Endometrial microvascular endothelial cells (primary cell): ENCODE results near the gene LIMS2. TPM values are rescaled to one million over a fixed set of nuclear protein-coding genes. Genes with fewer than 3 reads are reported as not detected.

ENCODE experiments used
- in situ Hi-C: cut with HindIII; loops from 2 replicates; pipeline ENCODE4 v1.10.0; 2017; ENCODE audit warnings: low sequenced_read_pairs, low pct_unique_long_range_greater_than_20kb; ENCODE audit errors: inconsistent ontology term
- total RNA-seq: library from RNA; depleted of rRNA; stranded (reverse); fragments of >200 nt; gene quantifications from one replicate; pipeline ENCODE4 v1.2.3, GENCODE V29; 2015; ENCODE audit errors: inconsistent ontology term

LIMS2 gene
- total RNA-seq, 1 donor from 2014 or later: 34.9 TPM

DNA sequence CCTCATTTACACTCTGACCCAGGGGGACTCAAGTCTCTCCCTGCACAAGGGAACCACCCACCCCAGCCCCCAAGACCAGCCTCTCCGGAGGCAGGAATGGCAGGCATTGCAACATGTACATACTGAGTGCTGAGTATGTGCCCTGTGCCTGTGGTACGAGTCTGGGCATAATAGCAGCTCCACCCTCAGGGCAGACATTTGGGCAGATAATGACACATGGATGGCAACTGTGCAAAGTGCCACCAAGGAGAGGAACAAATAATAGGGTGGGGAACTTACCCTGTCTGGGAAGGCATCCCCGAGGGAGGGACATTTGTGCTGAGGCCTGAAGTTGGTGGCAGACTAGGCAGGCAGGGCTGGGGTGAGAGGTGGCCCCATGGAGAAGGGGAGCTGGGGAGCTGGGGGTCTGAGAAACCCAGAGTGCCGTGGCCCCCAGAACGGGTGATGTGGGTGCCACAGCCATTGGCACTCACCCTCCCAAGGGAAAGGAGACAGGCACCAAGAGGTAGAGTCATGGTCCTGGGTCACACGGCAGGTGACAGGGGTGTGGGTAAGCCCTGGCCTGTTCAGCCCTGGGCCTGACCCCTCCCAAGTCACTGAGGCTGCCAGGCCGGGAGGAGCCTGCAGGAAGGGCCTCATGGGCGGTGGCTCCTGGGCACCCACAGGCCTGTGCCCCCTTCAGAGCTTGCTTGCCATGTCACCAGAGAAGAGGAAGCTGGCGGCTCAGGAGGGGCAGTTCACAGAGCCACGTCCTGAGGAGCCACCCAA is 45.0 kb downstream of the LIMS2 start:
- in situ Hi-C loops: no loop called here

DNA sequence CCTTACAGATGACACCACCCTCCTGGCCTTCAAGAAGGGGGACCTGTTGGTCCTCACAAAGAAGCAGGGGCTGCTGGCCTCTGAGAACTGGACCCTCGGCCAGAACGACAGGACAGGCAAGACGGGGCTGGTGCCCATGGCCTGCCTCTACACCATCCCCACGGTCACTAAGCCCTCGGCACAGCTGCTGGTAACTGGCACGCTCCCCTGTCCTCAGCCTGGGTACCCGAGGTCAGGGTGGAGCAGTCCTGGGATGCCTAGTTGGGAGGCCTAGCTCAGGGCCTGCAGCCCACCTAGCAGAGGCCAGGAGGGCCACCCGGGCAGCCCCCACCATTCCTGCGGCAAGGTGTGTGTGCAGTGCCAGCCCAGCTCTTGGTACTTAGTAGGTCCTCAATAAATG is 45.7 kb downstream of the LIMS2 start:
- in situ Hi-C loops: no loop called here

DNA sequence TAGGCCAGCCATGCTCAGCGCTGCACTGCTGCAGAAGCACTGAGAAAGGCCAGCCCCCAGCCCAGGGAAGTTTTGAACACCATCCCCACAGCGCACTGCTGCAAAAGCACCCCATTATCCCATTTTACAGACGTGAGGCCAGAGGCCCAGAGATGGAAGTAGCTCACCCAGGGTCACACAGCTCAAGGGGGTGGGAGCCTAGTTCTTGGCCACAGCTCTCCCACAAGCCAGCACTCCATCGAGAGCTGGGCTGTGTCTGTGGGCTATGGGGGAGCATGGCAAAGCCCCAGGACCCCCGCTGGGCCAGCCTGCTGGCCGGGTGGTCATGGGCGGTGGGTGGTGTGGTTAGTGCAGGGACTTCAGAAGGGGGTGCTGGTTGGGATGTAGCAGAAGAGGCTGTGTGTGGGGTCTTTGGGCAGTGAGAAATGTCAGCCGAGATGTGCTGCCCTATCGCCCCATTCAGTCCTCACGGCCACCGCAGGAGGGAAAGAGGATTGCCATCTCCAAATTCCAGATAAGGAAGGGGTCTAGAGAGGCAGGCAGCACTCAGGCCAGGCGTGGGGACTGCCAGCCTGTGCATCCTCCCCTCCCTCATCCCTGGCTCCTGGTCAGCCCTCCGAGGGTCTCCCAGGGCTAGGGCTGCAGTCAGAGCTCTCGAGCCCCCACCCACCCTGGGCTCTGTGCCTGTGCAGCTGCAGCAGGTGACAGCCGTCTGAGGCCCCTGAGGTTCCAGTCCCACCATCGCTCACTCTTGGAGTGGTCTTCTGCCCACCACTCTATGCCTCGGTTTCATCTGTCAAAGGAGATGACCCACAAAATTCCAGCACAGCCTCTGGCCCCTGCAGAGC is 46.3 kb downstream of the LIMS2 start:
- in situ Hi-C loops: no loop called here

DNA sequence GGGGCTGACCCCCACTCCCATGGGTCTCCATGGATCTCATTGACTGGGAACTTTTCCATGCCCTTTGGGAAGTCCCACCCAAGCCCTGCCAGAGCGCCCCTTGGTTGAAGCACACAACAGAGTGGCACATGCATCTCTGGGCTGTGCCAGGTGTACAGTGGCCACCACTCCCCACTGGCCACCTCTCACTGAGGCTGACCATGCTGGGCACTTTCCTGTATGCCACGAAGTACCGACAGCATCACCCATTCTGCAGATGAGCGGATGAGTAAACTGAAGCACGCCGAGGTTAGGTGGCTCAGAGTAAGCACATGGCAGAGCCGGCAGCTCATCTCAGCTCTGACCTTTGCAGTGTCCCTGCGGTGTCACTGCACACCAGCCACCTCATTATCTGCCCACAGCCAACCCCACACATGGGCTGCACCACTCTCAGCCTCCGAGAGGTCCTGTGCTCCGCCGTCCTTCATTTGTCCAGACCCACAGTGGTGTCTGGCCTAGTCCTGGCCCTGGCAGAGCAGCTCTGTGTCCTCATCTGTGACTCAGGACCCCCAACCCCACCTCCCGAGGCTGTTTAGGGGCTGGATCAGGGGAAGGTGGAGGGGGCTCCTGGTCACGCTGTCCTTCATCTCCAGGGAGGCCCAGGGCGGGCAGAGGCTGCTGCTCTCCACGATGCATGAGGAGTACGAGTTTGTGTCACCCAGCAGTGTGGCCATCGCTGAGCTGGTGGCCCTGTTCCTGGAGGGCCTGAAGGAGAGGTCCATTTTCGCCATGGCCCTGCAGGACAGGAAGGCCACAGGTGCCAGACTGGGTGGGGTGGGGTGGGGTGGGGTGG is 47.4 kb downstream of the LIMS2 start:
- in situ Hi-C loops: no loop called here

DNA sequence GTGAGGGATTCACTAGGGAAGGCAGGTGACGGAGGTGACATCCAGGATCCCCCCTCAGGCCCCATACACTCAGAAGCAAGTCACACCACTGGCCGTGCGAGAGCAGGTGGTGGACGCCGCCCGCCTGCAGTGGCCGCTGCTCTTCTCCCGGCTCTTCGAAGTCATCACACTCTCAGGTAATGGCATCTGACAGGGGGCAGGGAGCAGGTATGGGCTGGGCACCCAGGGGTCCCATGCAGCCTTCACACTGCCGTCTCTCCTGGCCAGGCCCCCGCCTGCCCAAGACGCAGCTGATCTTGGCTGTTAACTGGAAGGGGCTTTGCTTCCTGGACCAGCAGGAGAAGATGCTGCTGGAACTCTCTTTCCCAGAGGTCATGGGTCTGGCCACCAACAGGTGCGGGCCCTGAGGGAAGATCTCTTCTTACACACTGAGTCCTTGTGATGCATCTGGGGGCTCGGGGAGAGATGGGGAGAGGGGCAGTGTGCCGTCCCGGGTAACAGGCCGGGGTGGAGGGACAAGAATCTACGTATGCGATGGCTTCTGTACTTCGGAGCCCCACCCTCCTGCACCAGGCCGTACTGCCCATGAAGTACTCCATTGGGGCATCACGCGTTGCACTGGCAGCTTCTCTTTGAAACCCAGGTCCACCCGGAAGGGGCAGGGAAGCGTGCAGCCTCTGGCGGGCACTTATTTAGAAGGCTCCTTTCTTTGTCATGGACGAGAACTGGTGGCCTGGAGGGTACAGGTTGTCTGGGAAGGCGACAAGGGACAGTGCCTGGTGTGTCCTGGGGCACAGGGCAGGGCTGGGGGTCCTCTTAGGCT is 48.2 kb downstream of the LIMS2 start:
- in situ Hi-C loops: no loop called here

DNA sequence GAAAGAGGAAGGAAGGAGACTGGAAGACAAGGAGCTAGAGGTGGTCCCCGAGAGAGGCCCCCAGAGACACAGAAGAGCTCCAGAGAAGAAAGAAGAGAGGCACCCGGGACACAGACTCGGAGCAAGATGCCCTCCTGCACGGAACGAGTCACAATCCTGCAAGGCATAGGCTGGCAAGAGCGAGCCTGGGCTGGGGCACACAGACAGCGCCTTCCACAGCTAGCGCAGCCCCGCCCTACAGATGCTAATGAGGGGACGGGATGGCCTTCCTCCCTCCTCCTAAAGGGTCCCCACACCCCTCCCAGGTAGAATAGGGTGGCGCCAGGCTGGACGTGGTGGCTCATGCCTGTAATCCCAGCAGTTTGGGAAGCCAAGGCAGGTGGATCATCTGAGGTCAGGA is 49.2 kb downstream of the LIMS2 start:
- in situ Hi-C loops: no loop called here

DNA sequence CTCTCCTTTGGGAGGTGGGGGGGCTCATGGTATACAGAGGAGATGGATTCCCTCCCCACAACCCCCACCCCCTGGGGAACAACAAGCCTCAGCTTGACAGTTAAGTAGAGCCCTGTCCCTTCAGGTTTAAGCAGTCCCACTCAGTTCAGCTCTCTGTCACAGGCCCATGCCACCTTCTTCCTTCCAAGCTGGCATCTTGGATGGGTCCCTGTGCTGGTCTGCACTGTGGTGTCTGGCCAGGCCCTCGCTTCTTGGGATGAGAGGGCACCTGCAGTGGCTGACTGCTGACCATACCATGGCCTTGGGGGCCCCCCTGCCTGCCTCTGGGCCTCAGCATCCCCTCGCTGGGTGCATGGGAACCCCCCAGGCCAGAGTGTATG is 49.8 kb downstream of the LIMS2 start:
- in situ Hi-C loops: no loop called here

DNA sequence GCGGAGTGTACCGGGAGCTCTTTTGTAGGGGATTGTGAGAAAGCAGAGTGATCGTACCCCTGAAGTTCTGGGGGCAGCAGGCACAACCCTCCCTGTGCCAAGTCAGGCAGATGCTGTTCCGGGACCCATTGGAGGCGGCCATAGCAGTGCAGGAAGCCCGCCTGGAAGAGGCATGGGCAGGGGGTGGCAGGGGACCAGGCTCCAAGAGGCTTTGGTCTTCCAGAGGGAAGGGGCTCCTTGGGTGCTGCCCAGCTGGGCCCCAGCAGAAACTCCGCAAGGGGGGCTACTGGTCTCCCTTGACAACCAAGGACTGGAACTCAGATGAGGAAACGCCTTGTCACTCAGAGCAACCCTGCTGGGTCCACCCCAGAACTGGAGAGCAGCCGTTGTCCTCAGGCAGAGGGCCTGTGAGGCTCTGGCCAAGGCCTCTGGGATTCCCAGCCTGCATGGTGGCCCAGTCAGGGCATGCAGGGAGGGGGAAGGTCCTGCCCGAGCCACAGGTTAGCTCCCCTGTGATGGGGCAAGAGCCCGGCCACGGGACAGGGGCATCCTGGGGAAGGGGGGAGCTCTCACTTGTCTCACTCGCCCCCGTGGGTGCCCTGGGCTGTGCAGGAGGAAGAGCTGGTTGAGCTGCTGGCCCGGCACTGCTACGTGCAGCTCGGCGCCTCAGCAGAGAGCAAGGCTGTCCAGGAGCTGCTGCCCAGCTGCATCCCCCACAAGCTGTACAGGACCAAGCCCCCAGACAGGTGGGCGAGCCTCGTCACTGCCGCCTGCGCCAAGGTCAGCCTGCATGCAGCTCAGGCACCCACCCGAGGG is 50.4 kb downstream of the LIMS2 start:
- in situ Hi-C loops: no loop called here

DNA sequence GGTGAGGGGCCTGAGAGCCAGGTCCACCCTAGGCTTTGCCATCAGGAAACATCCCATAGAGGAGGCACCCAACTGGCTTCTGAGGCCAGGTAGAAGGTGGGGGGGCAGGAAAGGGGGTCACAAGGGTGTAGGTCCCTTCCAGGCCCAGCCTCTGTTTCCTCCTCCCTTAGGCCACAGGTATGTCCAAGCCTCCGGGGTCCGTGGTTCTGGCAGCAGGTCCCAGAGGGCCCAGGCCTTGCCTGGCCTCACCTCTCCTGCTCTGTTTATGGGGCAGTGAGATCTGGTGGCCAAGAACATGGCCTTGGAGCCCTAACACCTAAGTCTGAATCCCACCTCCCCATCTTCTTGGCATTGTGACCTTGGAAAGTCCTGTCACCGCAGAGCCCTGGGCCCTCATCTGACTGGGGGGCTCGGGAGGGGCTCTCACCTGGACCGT is 51.0 kb downstream of the LIMS2 start:
- in situ Hi-C loops: no loop called here

DNA sequence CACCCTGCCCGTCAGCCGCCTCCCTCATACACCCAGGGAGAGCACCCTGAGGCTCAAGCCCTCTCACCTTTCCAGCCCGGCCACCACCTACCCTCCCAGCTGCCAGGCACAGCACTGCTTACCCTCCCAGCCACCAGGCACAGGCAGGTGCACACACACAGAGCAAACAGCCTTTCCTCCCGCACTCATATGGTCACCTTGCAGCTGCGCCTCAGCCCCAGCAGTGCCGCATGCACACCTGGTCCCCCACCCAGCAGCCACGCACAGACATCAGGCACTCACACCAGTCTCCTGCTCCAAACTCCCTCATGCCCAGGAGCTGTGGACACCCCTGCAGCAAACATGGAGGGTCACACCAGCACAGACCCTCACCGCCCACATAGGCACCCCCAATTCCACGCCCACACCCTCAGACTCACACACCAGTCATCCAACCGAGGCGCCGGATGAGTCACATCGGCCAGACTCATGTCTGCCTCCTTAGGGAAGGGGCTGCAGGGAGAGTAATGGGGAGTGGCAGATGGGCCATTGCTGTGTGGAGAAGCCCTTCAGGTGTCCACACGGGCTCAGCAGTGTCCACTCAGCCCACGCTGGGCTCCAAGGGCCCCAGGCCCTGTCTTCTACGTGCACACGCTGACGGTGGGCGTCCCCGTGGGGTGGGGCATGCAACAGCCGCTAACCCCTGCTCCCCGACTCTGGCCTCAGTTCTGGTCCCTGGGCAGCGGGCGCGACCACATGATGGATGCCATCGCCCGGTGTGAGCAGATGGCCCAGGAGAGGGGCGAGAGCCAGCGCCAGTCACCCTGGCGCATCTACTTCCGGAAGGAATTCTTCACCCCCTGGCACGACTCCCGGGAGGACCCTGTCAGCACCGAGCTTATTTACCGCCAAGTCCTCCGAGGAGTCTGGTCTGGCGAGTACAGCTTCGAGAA is 51.7 kb downstream of the LIMS2 start:
- in situ Hi-C loops: no loop called here

DNA sequence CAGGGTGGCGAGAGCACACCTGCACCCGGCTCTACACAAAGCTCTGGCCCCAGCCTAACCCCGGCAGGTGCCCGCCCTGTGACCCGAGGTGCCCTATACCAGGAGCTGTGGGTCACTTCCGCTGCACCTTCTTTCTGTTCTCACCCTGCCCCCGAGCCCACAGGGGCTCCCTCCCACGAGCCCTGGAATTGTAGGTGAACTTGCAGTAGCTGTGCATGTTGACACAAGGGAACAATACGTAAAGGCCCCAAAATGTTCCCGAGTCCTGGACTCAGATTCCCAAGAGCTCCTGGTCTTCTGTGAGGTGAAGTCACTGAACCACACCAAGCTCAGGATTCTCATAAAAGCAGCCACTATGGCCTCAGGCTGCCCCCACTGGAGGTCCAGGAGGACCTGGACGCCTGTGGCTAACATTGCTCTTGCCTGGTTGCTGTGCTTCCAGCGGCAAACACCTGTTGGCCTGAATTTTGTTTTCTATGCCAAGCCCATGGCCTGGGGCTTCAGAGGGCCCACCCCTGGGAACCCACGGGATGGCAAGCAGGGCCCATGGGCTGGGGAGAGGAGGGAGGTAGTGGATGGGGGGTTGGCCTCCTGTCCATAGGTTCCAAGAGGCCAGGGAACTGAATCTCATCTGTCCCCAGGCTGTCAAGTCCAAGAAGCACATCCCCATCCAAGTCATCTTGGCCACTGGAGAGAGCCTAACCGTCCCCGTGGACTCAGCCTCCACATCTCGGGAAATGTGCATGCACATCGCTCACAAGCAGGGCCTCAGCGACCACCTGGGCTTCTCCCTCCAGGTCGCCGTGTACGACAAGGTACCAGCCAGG is 52.6 kb downstream of the LIMS2 start:
- in situ Hi-C loops: no loop called here

DNA sequence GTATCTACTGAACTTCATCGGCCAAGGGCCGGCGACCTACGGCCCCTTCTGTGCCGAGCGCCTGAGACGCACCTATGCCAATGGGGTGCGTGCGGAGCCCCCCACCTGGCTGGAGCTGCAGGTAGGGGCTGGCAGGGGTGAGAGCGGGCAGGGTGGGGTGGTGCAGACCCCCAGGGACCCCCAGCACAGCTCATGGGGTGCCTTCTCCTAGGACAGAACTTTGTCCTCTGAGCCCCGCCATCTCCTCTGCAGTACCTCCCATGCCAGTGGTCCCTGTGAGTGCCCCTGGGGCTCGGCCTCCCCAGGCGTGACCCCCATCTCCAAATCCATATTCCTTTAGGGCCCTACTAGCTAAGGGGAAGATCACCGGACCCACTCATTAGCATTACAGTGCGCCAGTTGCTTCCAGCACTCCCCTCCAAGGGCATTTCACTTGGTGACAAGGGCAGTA is 53.3 kb downstream of the LIMS2 start:
- in situ Hi-C loops: no loop called here

DNA sequence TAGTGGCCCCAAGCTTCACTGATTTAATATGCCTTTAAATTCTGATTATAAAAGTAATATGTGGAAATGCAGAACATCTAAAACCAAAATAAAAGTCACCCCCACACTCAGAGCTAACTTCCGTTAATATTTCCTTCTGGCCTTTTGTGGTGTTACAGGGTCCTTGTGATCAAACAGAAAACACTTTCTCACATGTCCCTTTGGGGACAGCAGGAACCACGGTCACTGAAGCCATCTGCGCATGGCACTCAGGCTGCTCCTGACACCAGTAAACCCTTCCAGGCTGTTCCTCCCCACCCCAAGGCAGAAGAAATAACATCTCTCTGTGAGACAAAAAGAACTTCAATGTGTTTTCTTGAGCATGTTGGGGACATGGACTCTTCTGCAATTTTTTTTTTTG is 54.5 kb downstream of the LIMS2 start:
- in situ Hi-C loops: no loop called here

DNA sequence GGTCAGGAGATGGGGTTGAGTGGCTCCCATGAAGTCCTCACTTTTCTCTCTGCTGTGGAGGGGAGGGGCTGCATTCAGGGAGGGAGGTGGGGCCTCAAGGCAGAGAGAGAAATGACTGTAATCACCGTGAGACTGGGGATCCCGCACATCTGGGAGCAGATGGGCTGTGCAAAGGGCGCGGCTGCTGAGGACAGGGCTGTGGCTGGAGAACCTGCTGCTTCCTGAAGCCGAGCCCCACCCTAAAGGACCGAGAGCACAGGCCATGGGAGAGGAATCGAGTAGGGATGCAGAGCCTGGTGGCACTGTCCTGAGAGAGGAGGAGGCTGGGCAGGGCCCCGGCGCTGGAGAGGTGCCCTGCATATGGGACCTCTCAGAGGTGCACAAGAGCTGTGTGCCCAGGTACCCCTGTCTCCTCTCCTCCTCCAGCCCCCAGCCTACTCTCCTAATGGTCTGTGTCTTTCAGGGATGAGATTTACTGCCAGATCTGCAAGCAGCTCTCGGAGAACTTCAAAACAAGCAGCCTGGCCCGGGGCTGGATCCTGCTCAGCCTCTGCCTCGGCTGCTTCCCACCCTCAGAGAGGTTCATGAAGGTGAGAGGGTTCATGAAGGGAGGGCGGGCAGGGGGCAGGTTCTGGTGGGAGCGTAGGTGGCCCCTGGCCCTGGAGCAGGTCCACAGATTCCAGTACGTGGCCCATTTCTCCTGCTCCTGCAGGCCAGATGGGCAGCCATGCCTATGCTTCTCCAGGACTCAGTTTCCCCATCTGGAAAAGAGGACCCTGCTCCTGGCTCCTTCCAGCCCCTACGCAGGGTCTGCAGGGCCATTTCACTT is 55.2 kb downstream of the LIMS2 start:
- in situ Hi-C loops: no loop called here

DNA sequence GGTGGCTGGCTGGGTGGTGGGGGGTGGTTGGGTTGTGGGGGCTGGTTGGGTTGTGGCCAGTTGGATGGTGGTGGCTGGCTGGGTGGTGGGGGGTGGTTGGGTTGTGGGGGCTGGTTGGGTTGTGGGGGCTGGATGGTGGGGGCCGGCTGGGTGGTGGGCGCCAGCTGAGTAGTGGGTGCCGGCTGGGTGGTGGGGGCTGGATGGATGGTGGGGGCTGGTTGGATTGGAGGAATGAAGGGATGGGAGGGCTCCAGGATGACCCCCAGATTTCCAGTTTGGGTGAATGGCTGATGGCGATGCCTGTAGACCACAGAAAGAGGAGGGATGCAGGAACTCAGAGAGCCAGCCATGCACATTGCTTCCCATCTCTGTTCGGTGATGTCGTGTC is 56.1 kb downstream of the LIMS2 start:
- in situ Hi-C loops: no loop called here
